CD1c-positive myeloid dendritic cell (primary cell): ENCODE data around the gene UBE4B.

ENCODE experiments used
- DNase-seq: peaks from one replicate; pipeline ENCODE4 v3.0.0-alpha.2; 2016; ENCODE audit errors: extremely low spot score

The UBE4B gene

GRCh38 chr1:10033359-10033845 is 644 bp downstream of the UBE4B start:
- DNase-seq, result peak; percentile 26

- no peak for DNase-seq
These were observed 10.0 kb downstream of the UBE4B start for GRCh38 chr1:10042746-10043145.

GRCh38 chr1:10045480-10046355 is 13.0 kb downstream of the UBE4B start:
- DNase-seq, result no peak

- DNase-seq, result no peak
These were observed 13.8 kb downstream of the UBE4B start for GRCh38 chr1:10046356-10047085.

GRCh38 chr1:10048601-10049000 is 15.8 kb downstream of the UBE4B start:
- no peak for DNase-seq

- no peak for DNase-seq
These were observed 17.9 kb downstream of the UBE4B start for GRCh38 chr1:10050611-10051010.

GRCh38 chr1:10051656-10052055 is 18.9 kb downstream of the UBE4B start:
- no peak for DNase-seq

GRCh38 chr1:10052347-10052746 is 19.6 kb downstream of the UBE4B start:
- no peak for DNase-seq

GRCh38 chr1:10054465-10054864 is 21.7 kb downstream of the UBE4B start:
- DNase-seq, result no peak

- DNase-seq, result no peak
These were observed 23.8 kb downstream of the UBE4B start for GRCh38 chr1:10056599-10056987.

- no peak for DNase-seq
These were observed 24.6 kb downstream of the UBE4B start for GRCh38 chr1:10057343-10057742.

- no peak for DNase-seq
These were observed 25.0 kb downstream of the UBE4B start for GRCh38 chr1:10057796-10058195.

GRCh38 chr1:10059342-10059718 is 26.6 kb downstream of the UBE4B start:
- no peak for DNase-seq

- DNase-seq, result no peak
These were observed 27.7 kb downstream of the UBE4B start for GRCh38 chr1:10060311-10061100.

- DNase-seq, result no peak
These were observed 28.5 kb downstream of the UBE4B start for GRCh38 chr1:10061276-10061675.

- DNase-seq, result no peak
These were observed 31.1 kb downstream of the UBE4B start for GRCh38 chr1:10063878-10064277.

GRCh38 chr1:10064416-10065343 is 31.9 kb downstream of the UBE4B start:
- DNase-seq, result peak; percentile 8

- peak; percentile 87 for DNase-seq
These were observed 32.6 kb downstream of the UBE4B start for GRCh38 chr1:10065344-10065685.

GRCh38 chr1:10065760-10066159 is 33.0 kb downstream of the UBE4B start:
- DNase-seq, result no peak

- no peak for DNase-seq
These were observed 36.0 kb downstream of the UBE4B start for GRCh38 chr1:10068605-10069294.

- no peak for DNase-seq
These were observed 37.4 kb downstream of the UBE4B start for GRCh38 chr1:10070206-10070605.
